ENCODE data around the gene BCL7C.

The BCL7C gene

GRCh38 chr16:30922420-30922959, 28.6 kb upstream of the BCL7C start:
- DNase-seq, result peak; percentile 99

DNA sequence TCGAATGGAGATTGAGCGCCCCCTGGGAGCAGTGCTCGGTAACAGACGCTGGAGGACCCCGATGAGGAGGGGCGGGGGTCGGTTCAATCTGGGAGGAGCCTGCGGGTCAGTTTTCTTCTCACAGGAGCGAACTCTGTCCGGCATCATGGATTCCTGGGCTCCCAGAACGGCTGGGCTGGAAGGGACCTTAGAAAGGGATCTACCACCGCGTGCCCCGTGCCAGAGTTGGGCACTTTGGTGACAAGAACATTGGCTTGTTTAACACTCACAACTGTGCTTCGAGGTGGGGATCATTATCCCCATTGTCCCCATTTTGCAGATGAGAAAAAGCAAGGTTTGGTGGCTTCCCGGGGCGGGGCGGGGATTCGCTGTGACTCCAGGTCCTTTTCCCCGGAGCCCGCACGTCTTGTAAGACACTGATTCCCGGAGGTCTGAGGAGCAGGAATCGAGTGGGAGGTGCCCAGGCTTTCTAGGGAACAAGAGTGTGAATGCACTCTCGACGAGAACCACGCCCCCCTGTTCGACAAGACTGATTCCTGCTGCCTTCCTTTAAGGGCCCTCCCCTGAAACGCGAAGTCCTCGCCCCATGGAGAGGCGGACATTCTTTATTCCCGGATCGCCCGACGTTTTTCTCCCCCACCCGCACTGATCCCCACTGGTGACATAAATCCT, 28.0 kb upstream of the BCL7C start:
- DNase-seq, result no peak

DNA sequence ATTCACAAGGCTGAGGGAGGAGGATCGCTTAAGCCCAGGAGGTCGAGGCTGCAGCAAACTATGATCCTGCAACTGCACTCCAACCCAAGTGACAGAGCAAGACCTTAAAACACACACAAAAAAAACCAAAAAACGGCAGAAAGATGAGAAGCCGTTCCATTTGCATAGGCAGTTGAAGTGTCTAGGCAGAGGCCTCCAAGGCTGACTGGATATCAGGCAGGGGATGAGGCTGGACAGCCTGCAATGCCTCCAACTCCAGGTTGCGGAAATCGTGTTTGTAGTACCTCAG, 27.5 kb upstream of the BCL7C start:
- peak; percentile 73 for DNase-seq

GRCh38 chr16:30920891-30921290, 27.0 kb upstream of the BCL7C start:
- no peak for DNase-seq

DNA sequence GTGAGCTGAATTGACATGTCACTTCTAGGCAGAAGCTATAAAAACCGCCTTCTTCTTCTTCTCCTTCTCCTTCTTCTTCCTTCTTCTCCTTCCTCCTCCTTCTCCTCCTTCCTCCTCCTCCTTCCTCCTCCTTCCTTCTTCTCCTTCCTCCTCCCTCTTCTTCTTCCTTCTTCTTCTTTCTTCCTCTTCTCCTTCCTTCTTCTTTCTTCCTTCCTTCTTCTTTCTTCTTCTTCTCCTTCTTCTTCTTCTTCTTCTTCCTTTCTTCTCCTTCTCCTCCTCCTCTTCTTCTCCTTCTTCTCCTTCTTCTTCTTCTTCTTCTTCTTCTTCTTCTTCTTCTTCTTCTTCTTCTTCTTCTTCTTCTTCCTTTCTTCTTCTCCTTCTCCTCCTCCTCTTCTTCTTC, 24.7 kb upstream of the BCL7C start:
- DNase-seq, result no peak

- no peak for DNase-seq
Measured at GRCh38 chr16:30914830-30915229, 21.0 kb upstream of the BCL7C start.

DNA sequence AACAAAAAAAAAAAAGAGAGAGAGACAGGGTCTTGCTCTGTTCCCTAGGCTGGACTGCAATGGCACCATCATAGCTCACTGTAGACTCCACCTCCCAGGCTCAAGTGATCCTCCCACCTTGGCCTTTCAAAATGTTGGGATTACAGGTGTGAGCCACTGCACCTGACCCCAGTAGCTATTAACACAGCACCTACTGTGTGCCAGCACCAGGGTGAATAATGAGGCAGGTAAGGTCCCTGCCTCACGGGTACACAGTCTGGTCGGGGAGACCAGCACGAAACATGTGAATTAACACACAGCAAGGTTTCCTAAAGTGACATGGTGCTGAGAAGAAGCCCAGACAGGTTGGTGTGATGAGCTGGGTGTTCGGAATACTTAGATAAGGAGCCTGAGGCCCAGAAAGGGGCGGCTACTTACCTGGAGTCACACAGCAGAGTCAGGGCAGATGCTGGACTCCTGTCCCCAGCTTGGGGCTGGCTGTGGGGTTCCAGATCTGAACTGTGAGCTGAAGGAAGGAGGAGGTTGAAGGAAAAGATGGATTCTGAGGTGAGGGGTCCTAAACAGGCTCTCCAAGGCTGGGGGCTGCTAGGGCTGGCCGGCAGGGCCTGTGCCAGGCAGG, 19.0 kb upstream of the BCL7C start:
- no peak for DNase-seq

GRCh38 chr16:30910427-30911029, 16.7 kb upstream of the BCL7C start:
- DNase-seq, result no peak

DNA sequence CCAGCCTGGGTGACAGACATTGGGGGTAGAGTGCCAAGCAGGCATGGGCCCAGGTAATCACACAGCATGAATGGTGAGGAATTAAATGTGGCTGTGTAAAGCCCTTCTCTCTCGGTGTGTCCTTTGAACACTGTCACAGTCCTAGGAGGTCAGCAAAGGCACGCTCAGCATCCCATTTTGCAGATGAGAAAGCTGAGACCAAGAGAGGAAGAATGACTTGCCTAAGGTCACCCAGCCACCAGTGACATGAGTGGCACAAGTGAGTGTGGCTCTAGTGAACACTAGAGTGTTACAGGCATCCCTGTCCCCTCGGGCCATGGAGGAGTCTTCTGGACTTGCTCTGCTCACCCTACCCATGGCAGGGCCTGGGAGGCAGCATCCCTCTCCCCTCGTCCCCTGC, 13.2 kb upstream of the BCL7C start:
- no peak for DNase-seq

GRCh38 chr16:30904114-30904780, 10.4 kb upstream of the BCL7C start:
- DNase-seq, result no peak

DNA sequence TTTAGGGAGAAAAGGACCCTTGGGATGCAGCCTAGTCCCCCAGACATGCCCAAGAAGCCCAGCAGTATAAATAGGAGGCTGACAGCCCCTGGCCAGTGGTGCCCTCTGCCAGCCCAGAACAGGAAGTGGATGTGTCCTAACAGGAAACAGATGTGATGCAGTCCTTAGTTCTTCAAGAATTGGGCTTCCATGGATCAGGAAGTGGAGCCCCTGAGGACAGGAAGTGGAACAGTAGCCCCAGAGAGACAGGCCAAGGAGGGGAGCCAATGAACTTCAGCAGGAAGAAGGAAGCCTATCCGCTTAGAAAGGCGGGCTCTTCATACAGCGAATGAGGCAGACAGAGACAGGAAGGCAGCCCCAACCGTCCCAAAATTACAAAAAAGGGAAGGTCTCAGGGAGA, 9.7 kb upstream of the BCL7C start:
- no peak for DNase-seq

DNA sequence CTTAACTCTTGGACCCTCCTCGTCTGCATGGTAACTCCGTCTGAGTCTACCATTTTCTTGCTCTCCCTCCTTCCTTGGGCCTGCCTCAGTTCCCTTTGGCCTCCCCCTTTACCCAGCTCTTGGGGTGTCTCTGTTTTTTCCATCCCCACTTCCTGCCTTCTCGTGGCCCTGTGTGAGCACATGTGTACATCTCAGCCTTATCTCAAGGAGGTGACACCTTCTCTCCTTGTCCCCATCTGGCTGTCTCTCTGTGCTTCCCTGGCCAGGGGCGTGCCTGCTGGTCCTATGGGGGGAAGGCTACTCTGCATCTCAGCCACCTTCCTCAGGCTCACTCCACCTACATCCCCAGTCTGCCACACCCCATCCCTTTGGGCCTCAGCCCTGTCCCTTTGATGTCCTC, 9.1 kb upstream of the BCL7C start:
- no peak for DNase-seq

DNA sequence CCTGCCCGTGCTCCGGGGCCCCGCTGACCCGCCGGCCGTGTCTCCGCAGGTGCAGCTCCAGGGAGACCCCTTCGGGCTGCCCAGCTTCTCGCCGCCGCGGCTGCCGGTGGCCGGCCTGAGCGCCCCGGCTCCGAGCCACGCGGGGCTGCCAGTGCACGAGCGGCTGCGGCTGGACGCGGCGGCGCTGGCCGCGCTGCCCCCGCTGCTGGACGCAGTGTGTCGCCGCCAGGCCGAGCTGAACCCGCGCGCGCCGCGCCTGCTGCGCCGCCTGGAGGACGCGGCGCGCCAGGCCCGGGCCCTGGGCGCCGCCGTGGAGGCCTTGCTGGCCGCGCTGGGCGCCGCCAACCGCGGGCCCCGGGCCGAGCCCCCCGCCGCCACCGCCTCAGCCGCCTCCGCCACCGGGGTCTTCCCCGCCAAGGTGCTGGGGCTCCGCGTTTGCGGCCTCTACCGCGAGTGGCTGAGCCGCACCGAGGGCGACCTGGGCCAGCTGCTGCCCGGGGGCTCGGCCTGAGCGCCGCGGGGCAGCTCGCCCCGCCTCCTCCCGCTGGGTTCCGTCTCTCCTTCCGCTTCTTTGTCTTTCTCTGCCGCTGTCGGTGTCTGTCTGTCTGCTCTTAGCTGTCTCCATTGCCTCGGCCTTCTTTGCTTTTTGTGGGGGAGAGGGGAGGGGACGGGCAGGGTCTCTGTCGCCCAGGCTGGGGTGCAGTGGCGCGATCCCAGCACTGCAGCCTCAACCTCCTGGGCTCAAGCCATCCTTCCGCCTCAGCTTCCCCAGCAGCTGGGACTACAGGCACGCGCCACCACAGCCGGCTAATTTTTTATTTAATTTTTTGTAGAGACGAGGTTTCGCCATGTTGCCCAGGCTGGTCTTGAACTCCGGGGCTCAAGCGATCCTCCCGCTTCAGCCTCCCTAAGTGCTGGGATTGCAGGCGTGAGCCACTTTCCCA, 8.4 kb upstream of the BCL7C start:
- peak; percentile 42 for DNase-seq

GRCh38 chr16:30901201-30902028, 7.5 kb upstream of the BCL7C start:
- no peak for DNase-seq

DNA sequence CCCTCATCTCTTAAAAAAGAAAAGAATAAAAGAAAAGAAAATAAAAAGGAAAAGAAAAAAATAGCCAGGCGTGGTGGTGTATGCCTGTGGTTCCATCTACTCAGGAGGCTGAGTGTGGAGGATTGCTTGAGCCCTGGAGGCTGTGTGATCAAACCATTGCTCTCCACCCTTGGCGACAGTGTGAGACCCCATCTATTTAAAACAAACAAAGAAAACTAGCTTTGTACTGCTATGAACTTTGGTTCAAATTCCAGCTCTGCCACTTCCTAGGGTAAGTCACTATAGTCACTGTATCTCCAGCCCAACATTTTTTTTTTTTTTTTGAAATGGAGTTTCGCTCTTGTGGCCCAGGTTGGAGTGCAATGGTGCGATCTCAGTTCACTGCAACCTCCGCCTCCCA, 6.7 kb upstream of the BCL7C start:
- DNase-seq, result no peak

DNA sequence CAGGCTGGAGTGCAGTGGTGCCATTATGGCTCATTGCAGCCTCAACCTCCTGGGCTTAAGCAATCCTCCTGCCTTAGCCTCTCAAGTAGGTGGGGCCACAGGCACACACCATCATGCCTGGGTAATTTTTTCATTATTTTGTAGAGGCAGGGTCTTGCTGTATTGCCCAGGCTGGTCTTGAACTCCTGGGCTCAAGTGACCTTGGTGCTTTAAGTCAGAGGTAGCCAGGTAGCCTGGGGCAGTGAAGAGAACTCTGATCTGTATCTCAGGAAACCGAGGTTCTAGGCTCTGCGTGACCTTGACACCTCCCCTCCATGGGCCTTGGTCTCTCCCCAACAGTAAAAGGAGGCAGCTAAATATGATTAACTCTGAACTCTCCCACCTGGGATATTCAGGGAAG, 5.9 kb upstream of the BCL7C start:
- no peak for DNase-seq

DNA sequence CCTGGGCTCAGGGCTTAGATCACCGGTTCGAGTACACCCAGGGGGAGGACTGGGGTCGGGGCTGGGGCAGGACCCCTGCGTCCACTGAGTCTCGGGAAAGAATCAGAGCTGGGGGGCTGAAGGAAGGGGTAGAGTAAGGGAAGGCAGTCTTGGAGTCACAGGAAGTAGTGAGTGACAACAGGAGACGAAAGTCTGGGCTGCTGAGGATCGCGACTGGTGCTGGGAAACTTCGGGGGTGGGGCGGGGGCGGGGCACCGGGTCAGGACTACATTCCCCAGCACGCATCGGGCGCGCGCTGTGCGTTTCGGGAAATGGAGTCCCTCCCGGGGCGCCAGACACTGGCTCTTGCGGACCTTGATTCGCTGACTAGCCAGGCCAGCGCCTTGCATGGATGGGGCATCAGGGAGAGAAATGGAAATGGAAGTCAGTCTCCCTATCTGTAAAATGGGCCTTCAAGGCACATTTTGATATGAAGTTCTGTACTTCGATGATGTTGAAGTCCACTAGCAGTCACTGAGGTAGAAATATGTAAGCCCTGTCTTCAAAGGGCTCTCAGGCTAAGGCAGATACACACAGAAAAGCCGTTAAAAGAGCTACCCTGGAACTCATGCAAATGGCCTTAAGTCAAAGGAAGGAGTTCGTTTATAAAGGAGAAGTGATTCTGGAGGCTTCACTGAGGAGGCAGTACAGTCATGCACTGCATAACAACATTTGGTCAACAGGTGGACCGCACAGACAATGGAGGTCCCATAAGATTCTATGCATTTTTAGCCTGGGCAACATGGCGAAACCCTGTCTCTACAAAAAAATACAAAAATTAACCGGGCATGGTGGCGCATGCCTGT, 3.2 kb upstream of the BCL7C start:
- DNase-seq, result peak; percentile 78

DNA sequence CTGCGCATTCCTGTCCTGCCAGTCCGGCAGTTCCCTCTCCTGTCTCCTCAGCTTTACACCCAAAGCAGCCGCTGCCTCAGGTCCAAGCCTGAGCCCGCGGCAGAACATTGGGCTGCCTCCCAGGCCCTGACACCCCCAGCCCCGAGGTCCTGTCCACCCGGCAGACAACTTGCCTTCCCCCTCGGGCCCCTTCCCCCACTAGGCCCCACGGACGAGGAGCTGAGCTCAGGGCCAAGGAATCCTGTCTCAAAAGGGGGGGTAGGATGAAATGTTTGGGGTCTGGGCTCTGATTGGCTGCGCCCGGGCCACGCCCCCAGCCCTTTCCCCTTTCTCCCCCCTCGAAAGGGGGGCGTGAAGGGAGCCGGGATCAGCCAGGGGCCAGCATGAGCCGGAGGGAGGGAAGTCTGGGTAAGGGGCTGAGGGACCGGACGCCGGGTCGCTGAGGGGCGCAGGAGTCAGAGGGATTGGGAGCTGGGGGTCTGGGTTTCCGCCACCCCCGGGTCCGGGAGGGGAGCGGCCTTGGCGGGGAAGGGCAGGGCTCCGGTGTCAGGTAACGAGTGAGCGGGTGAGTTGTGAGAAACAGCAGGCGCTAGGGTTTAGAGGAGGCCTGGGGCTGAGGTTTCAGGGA, 2.5 kb upstream of the BCL7C start, which contains the start of gene CTF1:
TSS of gene CTF1 (plus strand) at position 354 of the 628 bp plus-strand sequence. CDS start at position 384, 30 bp downstream.
- DNase-seq, result peak; percentile 72

- no peak for DNase-seq
Measured at GRCh38 chr16:30895627-30896260, 1.9 kb upstream of the BCL7C start.
